ENCODE data around the gene USP48.
"Not testable (repeated sequence)": the region's sequence is repeated elsewhere in the genome, so short reads cannot be mapped to it uniquely, and the experiment has no call there.

Gene USP48

DNA sequence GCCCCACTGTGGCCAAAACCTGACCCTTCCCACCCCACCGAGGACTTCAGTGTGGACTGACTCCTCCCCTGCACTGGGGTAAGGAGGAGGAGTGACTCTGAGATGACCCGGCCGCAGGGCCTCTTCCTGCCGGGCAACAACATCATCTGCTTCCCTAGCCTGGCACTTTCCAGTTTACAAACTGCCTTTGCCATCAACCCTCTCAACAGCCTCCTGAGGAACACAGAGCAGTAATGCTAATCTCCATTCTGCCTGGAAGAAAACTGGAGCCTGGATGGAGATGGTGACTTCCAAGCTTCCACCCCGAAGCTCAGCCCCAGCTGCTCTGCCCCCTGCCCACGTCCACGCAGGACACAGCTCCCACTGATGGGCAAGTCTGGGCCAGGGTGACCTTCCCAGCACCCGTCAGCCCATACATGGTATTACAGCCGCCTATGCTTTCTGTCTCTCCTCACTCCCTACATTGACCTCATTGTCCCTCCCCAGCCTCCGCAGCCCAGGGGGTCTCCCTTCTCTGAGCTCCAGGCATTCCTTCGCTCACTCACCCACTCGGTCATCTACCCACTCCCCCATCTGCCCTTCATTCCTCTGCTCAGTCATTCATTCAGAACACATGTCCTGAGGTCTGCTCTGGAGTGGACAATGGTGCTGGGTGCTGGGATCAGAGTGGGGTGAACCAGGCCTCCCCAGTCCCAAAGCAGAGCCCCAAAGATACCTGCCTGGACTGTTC, 148.0 kb downstream of the USP48 start:
- DNase-seq (ENCODE audit: low spot score), result no peak

DNA sequence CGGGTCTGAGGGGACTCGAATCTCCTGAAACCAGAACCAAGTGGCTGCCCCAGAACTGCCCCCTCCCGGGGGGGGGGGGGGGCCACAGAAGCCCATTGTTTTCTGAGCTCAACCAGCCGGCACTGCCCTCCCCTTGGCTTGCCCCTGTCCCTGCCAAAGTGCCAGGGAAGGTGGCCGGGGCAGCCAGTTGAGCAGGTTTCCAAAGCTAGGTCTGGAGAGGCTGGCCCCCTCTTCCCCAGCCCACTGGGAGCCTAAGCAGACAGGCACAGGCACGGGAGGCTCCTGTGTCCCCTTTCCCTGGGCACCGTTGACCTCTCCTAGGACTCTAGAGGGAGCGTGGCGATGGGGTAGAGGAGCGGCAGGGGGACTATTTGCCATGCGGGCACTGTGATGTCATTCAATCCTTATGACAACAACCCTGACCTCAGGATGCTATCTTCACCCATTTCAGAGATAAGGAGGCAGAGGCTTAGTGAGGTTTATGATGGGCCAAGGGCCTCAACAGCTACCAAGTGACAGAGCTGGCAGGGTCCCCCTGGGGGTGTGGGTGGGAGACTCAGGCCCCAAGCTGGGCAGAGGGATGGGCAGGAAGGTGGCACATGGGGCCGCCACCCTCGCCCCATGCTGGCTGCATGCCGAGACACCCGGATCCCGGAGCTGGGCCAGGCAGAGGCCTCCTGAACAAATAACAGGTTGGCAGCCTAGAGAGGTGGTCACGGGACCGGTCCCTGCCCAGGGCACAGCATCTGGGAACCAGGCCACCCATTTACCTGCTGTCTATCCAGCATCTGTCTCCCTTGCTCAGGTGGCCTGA, 148.8 kb downstream of the USP48 start:
- no peak for DNase-seq (ENCODE audit: low spot score)

DNA sequence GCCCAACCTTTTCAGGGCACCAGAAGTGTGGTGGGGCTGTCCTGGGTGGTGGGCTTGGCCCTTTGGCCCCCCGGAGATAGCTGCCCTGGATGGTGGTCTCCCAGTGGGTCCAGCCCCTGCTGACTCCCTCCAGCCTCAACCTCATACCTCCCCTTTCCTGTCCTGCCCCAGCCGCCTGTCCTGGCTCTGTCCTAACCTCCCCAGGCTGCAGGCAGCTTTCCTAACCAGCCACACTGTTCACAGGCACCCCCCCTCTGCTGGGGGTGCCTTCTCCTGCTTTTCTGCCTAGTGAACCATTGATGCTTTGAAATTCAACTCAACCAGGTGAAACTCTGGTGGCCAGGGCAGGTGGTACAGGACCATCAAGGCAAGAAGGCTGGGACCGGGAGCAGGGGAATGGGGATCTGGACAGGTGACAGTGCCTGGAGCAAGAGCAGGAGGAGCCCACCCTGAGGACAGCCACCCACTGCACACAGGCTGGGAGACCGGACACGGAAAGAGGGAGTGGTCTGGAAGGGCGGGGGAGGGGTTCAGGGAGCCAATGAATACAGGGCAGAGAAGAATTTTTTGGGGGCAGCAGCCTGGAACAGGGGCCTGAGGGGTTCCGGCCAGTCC, 149.7 kb downstream of the USP48 start:
- no peak for DNase-seq (ENCODE audit: low spot score)

DNA sequence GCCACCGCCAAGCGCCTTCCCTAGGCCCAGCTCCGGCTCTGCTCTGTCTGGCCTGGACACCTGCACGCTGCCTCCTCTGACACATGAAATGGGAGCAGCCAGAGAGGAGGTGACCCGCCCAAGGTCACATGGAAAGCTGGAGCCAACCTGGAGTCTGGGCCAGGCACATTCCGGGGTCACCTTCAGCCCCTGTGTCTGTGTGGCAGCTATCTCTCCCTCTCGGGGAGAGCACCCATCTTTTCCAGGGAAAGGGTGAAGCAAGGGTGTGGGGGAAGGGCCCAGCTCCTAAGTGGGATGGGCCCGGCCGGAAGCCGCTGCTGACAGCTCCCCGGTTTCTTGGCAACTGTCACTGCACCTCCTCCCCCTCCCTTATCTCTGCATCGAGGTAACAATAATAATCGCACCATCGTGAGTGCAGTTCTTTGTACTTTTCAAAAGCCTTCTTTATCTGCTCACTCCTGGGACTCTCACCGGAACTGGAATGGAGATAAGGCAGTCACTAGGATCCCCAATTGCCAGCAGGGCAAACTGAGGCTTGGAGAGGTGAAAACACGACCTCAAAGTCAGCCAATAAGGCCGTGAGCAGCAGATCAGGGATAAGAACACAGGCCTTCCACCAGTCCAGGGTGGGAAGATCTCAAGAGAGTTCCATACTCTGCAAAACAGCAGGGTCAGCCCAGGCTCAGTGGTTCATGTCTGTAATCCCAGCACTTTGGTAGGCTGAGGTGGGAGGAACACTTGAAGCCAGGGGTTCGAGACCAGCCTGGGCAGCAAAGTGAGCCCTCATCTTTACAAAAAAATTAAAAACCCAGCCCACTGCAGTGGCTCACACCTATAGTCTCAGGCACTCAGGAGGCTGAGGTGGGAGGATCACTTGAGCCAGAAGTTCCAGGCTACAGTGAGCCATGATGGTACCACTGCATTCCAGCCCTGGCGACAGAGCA, 150.7 kb downstream of the USP48 start:
- DNase-seq (ENCODE audit: low spot score), result no peak

DNA sequence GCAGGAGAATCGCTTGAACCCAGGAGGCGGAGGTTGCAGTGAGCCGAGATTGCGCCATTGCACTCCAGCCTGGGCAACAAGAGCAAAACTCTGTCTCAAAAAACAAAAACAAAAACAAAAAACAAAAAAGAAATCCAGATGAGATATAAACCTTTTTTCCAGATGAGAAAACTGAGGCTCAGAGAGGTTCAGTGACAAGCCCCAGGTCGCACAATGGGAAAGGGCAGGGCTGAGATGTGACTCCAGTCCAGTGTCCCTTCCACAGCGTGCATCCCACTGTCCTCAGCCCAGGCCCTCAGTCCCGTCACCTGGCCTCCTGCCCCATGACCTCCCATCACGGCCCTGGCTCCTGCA, 151.4 kb downstream of the USP48 start:
- DNase-seq (ENCODE audit: low spot score), result not testable (repeated sequence)

DNA sequence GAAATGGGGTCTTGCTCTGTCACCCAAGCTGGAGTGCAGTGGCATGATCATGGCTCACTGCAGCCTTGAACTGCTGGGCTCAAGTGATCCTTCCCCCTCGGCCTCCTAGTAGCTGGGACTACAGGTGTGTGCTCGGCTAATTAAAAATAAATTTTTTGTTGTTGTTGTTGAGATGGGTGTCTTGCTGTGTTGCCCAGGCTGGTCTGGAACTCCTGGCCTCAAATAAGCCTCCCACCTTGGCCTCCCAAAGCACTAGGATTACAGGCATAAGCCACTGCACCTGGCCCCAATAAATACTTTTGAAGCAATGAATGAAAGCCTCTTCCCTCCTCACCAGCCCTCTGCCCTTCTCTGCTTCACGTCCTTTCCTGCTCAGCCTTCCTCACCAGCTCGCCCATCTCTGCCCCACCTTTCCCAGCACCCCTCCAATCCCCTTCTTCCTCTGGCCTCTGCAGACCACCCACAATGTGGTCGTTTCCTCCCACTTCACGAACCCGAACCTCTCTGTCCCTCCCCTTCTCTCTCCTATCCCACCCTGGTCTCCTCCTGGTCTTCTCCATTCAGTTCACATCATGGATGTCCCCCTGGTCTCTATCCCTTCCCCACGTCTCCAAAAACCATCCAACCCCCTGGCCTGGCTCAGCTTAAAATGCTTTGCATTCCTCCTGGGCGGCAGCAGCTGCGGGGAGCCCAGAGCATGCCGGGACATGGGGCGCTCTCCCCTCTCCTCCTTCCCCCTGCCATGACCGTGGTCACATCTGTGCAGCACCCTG, 152.2 kb downstream of the USP48 start:
- DNase-seq (ENCODE audit: low spot score), result no peak

DNA sequence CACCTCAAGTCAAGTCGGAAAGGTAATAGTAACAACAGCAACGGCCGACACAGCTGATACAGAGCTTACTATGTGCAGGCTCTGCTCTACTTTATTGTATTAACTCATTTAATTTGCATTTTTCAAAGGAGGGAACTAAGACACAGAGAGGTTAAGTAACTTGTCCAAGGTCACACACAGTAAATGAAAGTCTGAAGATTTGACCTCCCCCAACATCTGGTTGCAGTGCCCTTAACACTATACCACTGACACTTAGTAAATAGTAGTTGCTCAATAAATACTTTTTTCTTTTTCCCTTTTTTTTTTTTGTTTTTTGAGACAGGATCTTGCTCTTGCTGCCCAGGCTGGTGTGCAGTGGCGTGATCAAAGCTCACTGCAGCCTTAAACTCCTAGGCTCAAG, 153.0 kb downstream of the USP48 start:
- no peak for DNase-seq (ENCODE audit: low spot score)

DNA sequence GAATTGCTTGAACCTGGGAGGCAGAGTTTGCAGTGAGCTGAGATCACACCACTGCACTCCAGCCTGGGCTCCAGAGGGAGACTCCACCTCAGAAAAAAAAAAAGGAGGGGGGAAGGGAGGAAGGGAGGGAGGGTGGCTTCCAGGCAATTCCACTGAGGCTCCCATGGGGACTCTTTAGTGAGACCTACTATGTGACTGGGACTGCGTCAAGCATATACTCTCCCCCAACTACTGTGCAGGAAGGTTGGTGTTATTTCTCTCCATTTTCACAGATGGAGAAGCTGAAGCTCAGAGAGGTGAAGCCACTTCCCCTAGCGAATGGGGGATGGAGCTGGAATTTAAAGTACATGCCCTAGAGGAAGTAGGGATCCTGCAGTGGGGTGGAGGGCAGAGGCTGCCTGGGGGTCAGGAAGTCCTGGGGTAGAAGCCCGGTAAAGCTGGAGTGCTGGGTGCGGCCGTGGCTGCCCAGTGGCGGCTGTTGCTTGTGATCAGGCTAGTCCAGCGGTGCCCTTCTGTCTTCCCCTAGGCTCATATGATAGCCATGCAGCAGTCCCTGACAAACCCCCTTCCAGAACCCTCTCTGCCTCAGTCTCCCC, 154.1 kb downstream of the USP48 start:
- no peak for DNase-seq (ENCODE audit: low spot score)

Measured in HuH-7.5 (cell line).